Islet precursor cell (in vitro differentiated cells): ENCODE measurements around the gene TARBP2.
A peak's percentile ranks its signal among the peaks of the same experiment; 100 is the strongest.

Source experiments
- DNase-seq: peaks from one replicate; pipeline ENCODE4 v3.0.0-alpha.2; 2018

The TARBP2 gene

DNA sequence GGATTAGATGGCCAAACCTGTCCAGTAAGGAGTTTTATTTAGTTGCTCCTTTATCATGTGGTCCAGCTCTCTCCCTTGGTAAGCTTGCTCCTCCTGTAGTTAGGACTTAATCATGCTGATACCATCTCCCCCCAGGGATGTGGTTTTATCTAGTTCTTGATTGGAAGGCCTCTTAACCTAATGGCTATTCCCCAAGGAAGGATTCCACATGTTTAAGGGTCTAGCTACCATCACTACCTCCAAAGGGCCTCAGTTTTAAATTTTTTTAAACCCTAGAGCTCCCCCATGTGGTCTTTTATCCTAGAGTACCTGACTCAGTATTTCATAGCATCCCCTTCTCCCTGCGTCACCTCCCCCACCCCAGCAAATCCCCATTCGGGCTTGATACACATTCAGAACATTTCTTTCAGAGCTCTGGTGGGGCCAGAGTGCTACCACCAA, 24.3 kb upstream of the TARBP2 start:
- no peak for DNase-seq

DNA sequence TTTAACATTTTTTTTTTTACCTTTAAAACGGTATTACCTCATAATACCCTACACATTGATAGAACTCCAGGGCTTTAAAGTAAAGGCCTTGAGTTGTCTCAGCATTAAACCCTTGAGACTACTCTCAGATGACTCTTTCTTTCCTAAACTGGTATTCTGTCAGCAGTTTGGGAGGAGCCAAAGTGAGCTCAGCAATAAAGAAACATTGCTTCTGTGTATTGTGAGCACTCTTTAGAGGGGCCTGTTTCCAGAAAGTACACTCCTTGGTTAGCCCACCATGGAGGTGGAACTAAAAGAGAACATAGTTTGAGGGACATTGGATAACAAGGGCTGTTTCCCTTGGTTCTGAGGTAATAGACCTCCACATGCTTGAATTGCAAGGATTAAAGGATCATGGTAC, 22.2 kb upstream of the TARBP2 start:
- DNase-seq = no peak

DNA sequence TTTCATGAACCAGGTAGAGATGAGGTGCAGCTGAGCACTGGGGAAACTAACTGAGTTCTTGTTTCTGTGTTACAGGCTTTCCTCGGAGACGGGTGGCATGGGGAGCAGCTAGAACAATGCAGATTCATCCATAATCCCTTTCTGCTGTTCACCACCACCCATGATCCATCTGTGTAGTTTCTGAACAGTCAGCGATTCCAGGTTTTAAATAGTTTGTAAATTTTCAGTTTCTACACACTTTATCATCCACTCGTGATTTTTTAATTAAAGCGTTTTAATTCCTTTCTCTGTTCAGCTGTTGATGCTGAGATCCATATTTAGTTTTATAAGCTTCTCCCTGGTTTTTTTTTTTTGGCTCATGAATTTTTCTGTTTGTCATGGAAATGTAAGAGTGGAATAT, 21.8 kb upstream of the TARBP2 start:
- no peak for DNase-seq

DNA sequence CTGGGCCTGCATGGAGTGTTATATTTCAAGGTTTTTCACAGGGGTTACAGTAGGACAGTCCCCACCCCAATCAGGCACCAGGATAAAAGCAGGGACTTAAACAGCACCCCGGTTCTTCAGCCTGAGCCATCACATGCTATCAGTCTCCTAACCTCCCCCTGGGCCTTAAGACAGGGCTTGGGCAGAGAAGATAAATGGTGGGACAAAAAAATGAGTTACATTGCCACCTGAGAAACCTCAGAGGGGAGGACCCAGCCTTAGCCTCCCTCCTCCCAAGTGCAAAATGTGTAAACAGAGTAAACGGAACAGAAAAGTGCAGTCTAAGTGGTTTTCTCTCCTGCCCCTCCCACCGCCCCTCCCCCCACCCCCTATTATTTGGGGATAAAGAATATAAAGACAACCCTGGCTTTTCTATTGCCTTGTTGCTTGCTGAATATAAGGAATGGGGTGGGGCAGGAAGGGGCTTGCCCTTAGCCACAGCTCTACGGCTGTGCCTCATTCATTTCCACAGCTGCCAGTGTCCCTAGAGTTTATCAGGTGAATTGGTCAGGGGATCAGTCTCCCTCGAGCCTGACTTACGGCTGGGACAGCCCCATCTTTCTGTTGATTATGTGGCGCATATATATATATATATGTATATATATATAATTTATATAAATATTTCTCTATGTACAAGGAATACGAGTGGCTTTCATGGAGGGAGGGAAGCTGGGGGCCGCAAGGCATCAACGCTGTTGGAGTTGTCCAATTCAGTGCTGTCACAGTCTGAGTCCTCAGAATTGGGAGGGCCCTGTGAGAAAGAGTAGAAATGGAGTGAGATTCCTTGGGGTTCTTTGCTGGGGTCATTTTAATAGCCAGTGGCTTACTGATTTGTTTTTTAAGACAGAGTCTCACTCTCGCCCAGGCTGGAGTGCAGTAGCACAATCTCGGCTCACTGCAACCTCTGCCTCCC, 20.3 kb upstream of the TARBP2 start:
- DNase-seq = peak; percentile 48

DNA sequence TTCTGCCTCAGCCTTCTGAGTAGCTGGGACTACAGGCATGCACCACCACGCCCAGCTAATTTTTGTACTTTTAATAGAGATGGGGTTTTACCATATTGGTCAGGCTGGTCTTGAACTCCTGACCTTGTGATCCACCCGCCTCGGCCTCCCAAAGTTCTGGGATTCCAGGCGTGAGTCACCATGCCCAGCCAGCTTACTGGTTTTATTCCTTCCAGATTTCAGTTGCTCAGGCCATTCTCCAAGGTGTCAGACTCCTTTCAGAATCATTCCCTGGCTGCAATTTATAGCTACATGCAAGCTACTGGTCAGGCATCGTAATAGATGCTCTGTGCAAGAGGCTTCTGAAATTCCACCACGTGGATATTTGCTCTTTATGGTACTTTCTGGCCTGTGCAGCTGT, 19.6 kb upstream of the TARBP2 start:
- DNase-seq = peak; percentile 53

DNA sequence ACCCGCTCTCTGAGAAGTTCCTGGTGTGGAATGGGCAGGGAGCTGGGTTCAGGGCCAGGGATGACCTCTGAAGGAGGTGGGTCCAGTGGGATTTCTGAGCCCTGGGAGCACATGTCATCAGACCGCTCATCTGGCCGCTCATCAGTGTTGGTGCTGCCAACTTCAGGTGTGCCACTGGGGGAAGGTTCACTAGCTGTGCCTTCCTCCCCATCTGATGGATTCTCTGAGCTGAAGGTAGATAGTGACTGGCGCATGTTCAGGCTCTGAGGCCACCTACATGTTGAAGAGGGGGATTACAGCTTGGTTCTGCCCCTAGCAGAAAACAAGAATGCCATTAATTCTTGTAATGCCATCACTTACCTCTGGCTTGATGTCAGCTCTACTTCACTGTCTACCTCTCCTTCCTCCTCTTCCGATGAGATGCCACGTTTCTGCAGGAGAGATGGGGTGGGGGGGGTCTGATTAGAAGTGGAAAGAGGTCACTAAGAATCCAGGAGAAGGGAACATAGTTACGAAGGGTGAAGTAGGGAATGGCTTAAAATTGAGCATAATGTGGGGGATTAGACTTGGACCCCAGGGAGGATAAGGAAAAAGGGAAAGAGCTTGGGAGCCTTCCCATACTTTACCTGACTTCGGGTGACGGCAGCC, 19.0 kb upstream of the TARBP2 start:
- peak; percentile 80 for DNase-seq

DNA sequence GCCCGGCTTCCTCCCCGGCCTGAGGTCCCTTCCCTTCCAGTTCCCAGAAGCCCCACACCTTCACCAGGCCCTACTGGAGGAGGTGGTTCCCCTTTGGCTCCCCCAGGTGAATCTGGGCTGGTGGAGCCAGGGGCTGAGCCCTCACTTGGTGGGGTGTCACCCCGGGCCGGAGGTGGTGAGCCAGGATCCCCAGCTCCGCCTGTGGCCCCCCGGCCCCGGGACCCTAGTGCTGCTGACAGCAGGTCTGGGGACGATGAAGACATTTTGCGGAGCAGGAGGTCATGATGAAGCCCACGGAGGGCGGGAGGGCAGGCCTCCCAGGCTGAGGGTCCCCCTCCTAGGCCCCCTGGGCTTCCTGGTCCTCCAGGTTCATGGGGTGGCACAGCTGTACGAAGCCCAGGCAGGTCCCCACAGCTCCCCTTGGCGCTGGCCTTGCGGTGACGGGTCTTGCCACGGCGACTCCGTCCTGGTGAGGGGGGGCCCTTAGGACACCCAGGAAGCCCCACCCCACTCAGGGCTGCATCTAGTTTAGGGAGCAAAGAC, 18.4 kb upstream of the TARBP2 start:
- DNase-seq = peak; percentile 60

DNA sequence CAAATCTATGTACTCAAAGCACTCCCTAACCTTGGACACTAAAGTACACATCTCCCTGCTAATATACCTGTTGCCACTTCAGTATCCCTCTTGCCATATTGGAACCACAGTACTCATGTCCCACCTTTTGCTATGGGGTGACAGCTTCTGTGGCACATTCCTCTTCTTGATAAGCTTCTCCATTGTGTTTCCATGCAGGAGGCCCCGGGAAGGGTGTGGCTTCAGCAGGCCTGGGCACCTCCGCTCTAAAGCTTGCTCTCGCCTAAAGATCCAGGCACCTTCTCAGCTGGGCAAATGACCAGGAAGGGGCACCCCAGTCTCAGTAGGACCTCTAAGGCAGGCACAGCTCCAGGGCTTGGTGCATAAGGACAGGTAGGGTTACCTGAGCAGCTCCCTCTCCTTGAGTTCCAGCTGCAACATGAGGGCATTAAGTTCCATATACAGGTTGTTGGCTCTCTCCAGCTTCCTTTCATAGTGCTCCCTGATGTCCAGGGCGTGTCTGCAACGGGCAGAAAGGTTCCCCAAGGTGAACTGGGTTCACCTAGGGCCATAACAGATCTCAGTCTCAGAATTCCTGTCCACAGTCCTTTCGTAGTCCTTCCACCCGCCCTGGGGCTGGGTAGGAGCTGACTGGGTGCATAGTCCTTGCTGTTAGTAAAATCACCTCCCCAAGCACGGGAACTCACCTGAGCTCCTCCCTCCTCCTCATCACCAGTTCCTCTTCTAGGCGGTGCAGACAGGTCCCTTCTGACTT, 17.7 kb upstream of the TARBP2 start:
- peak; percentile 66 for DNase-seq

DNA sequence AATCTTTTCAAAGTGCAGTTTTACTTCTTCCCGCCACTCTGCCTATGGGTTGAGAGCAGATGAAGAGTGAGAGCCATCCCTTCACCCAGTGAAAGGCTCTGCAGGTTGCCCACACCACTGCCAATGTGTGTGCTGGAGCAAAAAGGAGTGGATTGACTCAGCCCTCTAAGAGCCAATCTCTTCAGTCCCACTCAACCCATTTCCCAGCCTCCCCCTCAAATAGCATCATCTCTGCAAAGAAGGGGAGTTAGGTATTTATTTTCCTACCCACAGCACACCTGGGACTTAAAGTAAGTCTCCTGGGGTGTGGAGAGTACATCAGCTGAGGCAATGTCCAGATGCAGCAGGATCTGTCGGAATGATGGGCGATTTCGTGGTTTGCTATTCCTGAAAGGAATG, 17.1 kb upstream of the TARBP2 start:
- peak; percentile 54 for DNase-seq

DNA sequence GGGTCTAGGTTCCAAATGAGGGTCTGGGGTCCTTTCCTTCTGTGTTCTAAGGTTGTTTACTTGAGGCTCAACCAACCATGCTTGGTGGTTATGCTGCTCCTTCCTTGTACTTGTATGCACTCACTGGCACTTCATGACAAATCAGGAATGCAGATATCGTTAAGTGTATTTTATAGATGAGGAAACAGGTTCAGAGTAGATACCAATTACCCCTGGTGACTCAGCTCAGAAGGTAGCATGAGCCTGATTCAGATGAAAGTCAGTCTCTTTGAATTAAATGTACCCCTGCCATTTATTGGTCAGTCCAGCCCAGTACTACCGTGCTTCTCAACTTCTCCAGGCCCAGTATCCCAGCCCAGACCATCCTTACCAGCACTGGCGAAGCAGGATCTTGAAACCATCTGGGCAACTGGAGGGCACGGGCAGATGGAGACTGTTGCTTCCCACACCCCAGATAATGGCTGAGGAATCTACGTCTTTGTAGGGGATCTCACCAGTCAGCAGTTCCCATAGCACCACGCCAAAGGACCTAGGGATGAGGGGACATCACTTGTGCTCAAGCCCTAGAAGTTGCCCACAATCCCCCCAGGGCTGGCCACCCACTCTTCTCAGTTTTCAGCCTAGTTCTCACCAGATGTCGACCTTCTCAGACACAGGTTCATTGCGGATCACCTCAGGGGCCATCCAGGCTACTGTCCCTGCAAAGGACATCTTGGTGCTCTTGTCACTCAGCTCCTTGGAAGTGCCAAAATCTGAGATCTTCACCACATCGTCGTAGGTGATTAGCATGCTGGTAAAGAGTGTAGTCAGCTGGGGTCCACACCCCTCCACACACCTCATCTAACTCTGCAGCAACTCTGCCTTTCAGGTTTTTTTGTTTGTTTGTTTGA, 16.2 kb upstream of the TARBP2 start:
- DNase-seq = peak; percentile 54

DNA sequence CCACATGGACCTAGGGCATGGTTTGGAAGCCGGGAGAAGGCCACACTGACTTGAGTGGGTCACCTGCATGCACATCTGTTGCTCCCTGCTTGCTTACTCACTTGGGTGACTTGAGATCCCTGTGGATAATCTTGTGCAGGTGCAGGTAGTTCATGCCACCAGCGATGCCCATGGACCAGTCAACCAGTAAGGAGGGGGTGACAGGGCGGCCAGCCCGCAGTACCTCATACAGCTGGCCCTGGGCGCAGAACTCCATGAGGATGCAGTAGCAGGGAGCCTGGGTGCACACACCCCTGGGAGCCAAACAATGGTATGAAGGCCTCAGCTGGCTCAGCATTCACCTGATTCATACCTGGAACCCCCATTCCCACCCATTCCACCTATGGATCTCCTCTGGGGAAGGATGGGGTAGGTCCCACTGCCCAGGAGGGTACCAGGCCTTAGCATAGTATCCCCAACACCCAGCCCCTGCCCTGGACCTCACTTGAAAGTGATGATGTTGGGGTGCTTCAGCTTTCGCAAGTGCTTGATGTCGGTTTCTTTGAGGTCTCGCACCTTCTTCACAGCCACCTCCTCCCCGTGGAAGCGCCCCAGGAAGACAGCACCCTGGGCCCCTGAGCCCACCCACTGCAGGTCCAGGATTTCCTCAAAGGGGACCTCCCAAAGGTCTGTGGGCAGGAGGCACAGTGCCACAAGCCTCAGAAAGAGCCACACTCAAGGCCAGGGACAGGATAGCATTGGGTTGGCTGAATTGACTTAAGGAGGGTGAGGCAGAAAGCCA, 14.9 kb upstream of the TARBP2 start:
- DNase-seq = peak; percentile 63

DNA sequence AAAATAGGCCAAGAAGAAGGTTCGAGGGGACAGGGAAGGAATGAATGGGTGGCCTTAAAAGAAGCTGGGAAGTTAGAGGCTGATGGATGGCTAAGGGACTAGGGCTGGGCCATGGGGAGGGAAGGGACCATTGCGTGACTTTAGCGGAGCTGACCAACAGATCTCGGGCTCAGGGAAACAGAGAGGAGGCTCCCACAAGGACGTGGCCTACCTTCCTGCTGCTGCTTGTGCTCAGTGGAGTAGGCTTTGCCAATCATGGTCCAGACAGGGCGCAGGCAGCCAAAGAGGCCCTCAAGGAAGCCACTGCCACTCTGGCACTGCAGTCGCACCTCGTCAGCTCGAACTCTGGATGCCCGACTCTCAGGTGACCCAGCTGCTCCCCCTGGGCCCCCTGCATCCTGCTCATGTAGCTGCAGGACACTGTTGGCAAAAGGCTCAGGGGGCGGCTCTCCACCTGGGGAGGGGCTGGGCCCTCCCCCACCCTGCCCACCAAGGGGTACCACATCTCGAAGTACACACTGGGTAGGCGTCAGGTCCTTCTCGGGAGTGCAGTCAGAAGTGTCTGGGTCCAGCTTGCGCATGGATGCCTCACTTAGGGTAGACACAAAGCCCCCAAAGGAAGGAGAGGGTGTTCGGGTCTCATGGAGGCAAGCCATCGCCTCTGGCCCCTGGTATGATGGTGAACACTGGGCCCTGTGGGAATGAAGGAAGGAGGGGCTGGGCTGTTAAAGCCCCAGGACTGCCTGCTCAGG, 14.2 kb upstream of the TARBP2 start:
- peak; percentile 74 for DNase-seq

DNA sequence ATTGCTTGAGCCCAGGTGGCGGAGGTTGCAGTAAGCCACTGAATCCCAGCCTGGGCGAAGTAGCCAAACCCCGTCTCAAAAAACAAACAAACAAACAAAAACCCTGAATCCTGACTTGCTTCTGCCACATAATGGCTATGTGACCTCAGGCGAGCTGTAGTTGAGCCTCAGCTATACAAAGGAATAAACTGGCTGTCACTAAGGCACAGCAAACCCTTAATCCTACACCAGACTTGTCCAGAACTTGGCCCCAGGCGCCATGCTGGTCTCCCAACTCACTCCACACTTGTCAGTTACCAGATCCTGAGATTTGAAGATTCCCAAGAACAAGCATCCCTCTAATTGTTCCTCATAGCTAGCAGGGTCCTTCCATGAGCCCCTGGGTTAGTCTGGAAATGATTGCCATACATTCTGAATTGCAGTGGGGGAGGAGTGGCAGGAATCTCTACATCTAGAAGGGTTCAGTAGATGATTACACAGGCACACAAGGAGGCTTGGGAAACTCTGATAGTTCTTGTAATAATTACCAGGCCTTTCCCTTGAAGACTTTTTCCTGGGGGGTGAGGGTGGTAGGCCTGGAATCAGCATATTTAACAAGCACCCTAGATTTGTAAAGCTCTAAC, 11.7 kb upstream of the TARBP2 start:
- DNase-seq = peak; percentile 65

DNA sequence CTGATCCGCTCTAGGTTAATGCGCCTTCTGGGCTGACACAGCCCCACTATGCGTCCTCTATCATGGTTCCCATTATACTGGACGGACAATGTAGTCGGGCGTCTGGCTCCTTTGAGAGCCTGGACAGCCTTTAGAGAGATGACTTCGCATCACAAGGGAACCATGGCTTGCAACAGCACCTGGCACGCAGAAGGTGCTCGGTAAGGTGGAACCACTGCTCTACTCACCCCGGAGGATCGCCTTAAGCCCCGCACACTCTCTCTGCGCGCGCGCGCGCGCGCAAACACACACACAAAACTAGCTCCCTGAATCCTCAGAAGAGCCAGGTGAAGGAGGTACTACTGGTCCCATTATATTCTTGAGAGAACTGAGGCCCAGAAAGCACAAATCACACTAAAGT, 8.9 kb upstream of the TARBP2 start:
- DNase-seq = peak; percentile 67

DNA sequence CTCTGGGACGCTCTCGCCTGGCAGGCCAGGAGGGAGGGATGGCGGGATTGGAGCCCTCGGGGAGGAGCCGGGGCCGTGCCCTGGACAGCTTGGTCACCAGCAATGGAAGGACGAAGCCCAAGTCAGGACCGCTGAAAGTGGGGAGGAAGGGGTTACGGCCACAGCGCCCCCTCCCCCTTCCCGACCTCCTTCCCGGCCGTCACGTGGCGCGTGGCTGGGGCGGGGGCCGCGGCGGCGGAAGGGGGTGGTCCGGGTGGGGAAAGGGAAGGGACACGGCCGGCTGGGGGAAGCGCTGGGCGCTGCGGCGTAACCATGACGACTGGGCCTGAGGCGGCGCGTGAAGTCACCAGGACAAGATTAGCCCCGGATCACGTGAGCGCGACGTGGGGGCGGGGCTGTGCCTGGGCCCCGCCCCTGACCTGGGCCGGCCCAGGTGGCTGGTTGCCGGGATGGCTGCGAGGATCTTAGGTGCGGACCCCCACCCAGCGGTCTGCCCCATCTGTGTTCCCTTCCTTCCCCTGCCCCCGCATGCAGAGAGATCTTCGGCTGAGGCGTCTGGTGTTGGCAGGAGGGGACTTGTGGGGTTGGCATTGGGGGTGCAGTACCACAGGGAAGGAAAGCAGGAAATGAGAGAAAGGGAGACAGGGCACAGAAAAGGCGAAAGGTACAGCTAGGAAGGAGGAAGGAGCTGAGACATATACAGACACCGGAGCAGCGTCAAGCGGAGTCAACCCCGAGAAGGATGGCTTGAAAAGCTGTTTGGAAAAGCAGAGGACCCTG, 8.1 kb upstream of the TARBP2 start:
- peak; percentile 99 for DNase-seq

DNA sequence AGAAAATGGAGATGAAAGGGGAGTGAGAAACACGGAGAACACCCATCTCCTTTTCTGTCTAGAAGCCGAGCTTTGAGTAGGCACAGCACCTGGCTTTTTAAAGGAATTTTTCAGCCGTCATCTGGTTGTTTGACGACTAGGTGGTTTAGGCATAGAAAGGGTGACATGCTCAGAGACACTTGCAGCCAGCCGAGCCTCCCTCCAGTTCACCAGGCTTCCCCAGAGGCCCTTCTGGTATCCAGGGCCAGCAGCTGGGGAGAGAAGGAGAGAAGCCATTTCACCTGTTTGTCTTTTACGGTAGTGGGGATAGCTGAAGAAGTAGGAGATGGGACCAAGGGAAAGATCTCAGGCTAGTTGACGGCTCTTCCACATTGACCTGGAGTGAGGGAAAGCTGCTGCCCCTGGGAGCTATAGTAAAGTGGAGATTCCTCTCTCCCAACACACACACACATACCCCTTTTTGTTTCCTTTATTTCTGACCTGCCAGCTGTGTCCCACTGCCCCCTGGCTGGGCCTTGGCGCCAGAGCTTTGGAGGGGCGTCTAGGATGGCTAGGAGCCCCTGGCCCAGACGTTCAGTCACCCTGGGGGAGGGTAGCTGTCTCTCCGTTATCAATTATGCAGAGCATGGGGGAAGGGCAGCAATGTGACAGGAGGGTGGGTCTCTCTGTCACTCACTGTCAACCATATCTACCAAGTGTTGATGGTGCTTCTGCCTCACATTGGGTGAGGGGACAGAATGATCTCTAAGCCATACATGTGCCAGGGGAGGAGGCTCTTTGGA, 7.3 kb upstream of the TARBP2 start:
- peak; percentile 64 for DNase-seq

DNA sequence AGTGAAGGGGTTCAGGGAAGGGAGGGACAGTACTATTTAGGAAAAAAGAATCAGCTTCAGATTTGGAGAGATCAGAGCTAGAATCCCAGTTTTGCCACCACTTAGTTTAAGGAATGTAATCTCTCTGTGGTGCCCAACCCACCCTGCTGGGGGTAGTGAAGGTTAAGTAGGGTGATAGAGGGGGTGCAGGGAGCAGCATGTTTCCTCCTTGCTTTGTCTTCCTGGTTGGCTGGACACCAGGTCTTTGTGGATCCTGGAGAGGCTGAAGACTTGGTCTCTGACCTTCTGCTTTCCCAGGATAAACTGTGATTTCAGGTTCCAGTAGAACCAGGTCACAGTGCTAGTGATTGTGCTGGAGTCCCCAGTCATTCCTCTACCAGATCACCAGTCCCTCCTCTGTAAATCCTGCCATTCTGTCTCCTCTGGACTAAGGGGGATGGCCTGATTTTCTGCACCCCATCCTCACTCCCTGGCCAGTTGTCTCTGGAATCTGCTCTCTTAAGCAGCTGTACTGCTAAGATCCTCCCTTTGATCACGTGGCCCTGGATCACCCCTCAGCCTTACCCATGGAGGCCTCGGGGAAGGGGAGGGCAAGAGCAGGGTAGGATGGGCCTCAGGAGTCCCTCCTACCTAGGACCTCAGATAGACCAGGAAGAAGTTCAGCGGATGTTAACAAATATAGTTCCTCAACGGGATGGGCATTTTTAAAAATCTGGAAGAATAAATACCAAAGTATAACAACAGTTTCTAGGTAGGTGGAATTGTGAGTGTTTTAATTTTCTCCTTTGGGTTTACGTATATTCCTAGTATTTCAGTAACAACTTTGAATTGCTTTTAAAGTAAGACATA, 5.0 kb upstream of the TARBP2 start:
- DNase-seq = peak; percentile 84

DNA sequence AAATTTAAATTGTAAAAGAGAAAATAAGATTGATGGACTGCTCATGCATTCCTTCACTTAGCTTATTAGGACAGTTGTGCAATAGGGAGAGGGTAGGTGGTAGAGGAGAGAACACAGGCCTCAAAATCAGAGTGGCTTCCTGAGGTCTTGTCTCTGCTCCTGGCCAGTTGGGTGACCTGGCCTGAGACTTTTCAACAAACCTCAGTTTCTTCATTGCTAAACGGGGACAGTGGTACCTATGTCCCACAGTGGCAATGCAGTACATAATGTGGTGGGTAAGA, 4.4 kb upstream of the TARBP2 start:
- DNase-seq = no peak
